Measurements from ENCODE around the gene S100P.
"Not testable (repeated sequence)": the region's sequence is repeated elsewhere in the genome, so short reads cannot be mapped to it uniquely, and the experiment has no call there.

Gene S100P

GRCh38 chr4:6724421-6725111, 30.9 kb downstream of the S100P start:
- DNase-seq (ENCODE audit: low read depth, low spot score): no peak

DNA sequence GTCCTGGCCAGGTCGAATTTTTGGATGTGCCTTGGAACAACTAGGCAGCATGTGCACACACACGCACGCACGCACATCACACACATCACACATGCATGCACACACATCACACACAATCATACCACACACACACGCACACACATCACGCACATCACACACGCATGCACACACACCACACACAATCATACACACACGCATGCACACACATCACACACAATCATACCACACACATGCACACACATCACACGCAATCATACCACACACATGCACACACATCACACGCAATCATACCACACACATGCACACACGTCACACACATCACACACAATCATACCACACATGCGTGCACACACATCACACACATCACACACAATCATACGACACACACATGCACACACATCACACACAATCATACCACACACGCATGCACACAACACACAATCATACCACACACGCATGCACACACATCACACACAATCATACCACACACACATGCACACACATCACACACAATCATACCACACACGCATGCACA, 31.8 kb downstream of the S100P start:
- not testable (repeated sequence) for DNase-seq (ENCODE audit: low read depth, low spot score)

GRCh38 chr4:6727081-6727942, 33.6 kb downstream of the S100P start:
- peak; percentile 44 for DNase-seq (ENCODE audit: low read depth, low spot score)

DNA sequence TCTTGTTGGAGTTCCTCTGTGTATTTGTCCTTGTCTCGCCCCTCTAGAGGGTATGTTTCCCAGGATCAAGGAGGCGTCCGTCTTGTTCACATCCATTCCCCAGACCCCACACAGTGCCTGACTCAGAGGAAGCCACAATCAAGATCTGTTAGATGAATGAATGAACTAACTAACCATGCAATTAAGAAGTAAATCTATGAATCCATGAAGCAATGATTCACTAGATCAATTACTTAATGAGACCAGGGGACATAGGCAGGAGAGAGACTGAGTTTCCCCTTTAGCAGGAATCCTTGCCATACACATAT, 34.2 kb downstream of the S100P start:
- no peak for DNase-seq (ENCODE audit: low read depth, low spot score)

DNA sequence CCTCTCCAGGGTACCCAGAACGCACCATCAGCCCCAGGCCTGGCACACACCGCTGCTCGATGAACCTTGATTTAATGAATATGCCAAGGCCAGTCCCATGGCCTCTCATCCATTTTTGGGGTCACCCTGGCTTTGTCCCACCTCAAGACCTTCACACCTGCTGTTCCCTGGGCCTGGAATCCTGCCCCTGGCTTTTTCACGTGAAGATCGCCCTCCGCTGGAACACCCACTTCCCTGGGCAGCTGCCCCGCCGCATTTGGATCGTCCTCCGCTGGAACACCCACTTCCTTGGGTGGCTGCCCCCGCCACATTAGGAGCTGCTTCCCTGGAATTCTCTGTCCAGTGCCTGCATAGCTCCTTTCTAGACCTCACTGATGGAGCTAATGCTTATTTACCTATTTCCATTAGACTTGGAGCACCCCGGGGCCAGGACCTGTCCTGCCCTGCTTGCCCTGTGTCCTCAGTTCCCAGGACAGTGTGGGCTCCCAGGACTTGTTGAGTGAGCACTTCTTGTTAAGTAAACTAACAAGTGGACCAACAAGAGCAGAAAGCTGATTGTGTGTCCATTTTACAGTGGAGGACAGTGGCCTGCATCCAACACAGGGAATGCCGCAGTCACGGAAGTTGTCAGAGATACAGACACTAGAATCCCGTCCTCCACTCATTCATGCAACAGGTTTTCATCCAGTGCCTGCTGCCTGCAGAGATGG, 34.8 kb downstream of the S100P start:
- no peak for DNase-seq (ENCODE audit: low read depth, low spot score)

DNA sequence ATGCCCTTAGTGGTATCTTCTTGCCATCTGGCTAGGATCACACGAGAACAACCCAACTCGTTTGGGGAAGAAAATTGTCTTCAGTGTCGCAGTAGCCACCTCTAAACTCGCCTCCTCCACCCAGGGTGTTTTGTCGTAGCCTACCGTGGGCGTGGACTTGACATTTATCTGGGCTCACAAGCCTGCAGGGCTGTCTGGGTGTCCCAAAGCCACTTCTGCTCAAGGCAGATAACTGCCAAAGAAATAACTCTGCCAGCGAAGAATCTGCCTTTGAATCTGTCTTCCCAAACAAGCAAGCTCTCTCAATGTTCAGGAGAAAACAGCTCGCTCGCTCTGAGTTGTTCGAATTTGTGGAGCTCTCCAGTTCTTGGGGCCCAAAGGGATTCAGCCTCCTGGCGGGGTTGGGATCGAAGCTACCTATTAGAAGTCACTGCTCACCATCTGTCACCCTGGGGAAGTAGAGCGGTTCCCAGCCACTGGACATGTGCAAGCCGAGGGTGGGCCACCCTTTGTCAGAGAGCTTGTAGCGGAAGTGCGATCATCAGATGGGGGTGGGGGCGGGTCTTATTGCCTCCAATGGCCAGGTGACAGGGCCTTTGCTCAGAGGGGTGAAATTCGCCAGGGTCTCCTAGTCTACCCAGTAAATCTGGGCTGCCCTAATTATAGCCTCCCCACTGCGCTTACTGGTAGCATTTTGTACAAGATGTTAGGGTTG, 37.1 kb downstream of the S100P start:
- no peak for DNase-seq (ENCODE audit: low read depth, low spot score)

DNA sequence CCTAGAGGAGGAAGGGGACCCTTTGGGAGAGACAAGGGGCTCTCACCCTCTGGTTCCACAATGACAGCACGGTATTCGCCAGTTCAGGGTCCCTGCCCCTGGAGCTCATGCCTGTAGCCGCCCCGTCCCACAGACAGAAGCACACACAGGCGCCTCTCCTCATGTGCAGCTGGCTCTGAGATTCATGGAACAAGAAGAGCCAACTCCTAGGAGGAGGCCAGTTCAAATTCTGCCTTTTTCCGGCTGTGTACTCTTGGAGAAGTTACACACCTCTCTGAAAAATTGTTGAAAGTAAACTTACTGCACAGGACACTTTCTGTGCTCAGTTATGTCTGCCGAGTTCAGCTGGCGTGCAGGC, 37.6 kb downstream of the S100P start:
- DNase-seq (ENCODE audit: low read depth, low spot score): no peak

DNA sequence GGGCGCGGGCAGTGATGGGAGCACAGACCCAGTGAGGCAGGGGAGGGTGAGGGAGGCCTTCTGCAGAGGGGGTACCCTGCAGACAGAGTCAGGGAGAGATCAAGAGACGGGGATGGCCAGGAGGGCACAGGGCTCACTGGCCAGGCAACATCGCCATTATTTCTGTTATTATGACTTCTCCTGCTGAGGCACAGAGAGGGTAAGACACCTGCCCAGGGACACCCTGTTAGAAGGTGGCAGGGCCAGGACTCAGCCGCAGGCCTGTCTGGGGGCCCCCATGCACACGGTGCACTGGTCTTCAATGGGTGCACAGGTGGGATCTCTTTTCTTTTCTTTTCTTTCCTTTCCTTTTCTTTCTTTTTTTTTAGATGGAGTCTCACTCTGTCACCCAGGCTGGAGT, 38.1 kb downstream of the S100P start:
- DNase-seq (ENCODE audit: low read depth, low spot score): no peak

DNA sequence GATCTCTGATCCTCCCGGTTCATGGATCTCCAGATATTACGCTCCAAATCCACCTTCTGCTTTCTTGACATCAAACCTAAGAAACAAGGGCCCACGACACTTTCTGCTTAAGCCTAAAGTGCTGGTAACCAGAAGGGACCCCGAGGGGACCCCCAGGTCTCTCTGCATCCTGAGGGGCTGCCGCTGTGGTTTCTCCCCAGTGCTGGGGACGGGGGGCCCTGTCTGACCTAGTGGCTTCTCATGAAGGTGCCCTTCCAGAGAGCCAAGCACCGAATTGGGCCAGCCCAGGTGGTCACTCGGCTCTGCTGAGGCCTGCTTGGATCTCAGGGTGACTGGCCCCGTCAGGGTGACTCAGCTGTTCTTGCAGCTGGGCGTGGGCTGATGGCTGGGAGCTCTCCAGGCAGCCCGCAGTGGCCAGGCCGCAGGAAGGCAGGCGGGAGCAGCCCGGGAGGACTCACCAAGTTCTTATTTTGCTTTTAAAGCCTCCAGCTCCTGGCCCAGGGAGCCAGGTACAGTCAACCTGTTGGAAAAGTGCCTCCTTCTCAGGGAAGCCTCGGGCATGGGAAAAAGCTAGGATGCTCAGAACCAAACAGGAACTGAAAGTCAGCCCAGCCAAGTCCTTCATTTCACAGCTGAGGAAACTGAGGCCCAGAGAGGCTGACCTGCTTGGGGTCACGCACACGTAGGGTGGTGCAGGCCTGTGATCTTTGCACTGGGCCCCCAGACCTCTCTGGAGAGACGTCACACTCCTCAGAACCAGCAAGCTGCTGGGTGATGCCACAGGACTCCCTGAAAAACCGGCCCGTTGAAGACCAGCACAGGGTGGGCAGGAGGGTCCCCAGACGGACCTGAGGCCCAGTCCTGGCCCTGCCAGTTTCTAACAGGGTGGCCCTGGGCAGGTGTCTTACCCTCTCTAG, 39.0 kb downstream of the S100P start:
- peak; percentile 76 for DNase-seq (ENCODE audit: low read depth, low spot score)

DNA sequence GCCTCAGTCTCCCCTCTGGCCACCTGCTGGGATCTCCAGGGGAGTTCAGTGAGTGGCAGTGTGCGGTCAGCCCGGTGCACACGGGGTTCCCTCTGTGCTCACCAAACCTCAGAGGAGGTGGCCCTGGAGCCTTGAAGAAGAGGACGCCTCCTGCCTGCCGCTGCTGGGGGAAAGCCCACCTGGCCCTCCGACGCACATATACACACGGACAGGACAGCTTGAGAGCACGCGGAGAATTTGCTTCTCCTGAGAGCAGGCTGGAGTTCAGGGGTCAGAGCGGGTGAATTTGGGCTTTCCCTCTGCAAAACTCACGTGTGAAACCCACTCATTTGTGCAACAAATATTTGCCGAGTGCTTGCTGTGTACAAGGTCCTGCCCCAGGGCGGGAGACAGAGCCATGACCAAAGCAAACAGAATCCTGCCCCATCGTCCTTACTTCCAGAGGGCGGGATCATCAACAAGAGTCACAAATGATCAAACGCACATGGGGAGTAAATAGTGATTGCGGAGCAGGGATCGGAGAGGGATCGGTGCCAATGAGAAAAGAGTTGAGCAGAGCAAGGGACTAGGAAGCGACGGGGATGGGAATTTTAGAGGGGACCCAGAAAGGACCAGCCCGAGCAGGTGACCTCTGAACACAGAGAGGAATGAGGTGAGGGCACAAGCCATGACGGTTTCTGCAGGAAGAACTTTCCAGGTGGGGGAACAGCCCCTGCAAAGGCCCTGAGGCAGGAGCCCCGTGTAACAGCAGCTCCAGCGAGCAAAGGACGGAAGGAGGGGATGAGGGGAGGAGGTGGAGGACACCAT, 39.9 kb downstream of the S100P start:
- no peak for DNase-seq (ENCODE audit: low read depth, low spot score)

- DNase-seq (ENCODE audit: low read depth, low spot score): no peak
Observed at GRCh38 chr4:6734165-6734786, 40.6 kb downstream of the S100P start.

GRCh38 chr4:6739920-6740319, 46.2 kb downstream of the S100P start:
- no peak for DNase-seq (ENCODE audit: low read depth, low spot score)

GRCh38 chr4:6740347-6740746, 46.7 kb downstream of the S100P start:
- no peak for DNase-seq (ENCODE audit: low read depth, low spot score)

DNA sequence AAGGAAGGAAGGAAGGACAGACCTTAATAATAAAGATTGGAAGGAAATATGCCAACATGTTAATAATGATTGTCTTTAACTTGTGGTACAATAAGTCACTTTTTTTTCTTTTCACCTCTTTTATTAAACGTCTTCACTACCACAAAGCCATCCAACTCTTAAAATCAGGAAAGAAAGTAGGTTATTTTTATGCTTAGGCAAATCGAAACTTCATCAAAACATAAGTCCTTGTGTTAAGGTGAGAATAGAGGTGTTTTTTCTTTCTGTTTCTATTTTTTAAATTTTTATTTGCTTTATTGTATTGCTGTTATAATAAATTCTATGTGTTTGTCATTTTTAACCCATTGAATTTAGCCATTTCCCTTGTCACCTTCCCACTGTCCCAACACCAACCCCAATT, 48.8 kb downstream of the S100P start:
- no peak for DNase-seq (ENCODE audit: low read depth, low spot score)

DNA sequence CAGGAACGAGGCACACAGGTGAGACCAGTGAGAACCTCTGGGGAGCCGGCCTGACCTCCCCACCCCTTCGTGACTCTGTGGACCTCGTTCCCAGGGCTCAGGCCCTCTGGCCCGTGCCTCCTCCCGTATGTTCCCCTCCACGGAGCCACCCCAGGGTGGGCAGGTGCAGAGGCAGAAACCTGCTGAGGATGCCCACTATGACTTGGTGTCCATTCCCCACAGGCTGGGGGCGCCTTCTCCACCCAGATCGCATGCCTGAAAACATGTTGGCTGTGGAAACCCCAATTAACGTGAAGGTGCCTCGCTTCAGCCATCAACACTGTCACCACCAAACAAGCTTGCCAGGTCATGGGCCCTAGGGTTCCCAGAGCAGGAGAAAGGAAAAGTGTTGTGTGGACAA, 49.3 kb downstream of the S100P start:
- no peak for DNase-seq (ENCODE audit: low read depth, low spot score)
